CD14-positive monocyte (primary cell): Measurements from ENCODE around the gene RTBDN. TPM values are rescaled to one million over a fixed set of nuclear protein-coding genes. Genes with fewer than 3 reads are reported as not detected.

Source experiments
- DNase-seq, 3 donors: peaks; one replicate each; pipeline ENCODE4 v3.0.0-alpha.2; 2011 to 2022
- H2AFZ ChIP-seq: 2 replicates; pipeline ENCODE4 v1.6.0; 2012; ENCODE audit warnings: mild to moderate bottlenecking, low read depth, low read length, inconsistent platforms; ENCODE audit not compliant: insufficient read depth, poor library complexity, severe bottlenecking
- H3K27ac ChIP-seq, 2 donors: 1 replicate in 1 of 2; 2 replicates in 1 of 2; pipeline ENCODE4 v1.5.1; 2012 to 2013; ENCODE audit warnings: low read length in 2 of 2, control low read depth in 1 of 2, inconsistent platforms in 1 of 2, low read depth in 1 of 2, mild to moderate bottlenecking in 1 of 2
- H3K27me3 ChIP-seq, 2 donors: one replicate each; pipeline versions ENCODE4 v1.6.0 to v1.6.1; 2011 to 2013; ENCODE audit warnings: low read length in 2 of 2; ENCODE audit not compliant: control insufficient read depth in 2 of 2, insufficient read depth in 2 of 2
- H3K36me3 ChIP-seq, 2 donors: replicated peaks in 1 of 2; 1 replicate in 1 of 2; 2 replicates in 1 of 2; pipeline versions ENCODE4 v1.5.1 to v1.6.1; 2012 to 2013; ENCODE audit warnings: low read length in 2 of 2, control low read depth in 1 of 2, inconsistent platforms in 1 of 2, mild to moderate bottlenecking in 1 of 2; ENCODE audit not compliant: insufficient read depth in 2 of 2, control insufficient read depth in 1 of 2
- H3K4me1 ChIP-seq, 2 donors: 1 replicate in 1 of 2; 2 replicates in 1 of 2; pipeline versions ENCODE4 v1.5.1 to v1.6.1; 2012 to 2013; ENCODE audit warnings: low read length in 2 of 2, control low read depth in 1 of 2, inconsistent platforms in 1 of 2, mild to moderate bottlenecking in 1 of 2, moderate library complexity in 1 of 2; ENCODE audit not compliant: insufficient read depth in 2 of 2, control insufficient read depth in 1 of 2
- H3K4me2 ChIP-seq: replicated peaks from 2 replicates; pipeline ENCODE3; 2012; ENCODE audit warnings: low read length, moderate library complexity, mild to moderate bottlenecking; ENCODE audit not compliant: poor library complexity, severe bottlenecking; ENCODE audit errors: extremely low read depth
- H3K4me3 ChIP-seq, 3 experiments: fragments of 200-600 bp in 1 of 3; sonication (generic) in 1 of 3; replicated peaks in 1 of 3; 1 replicate in 2 of 3; 2 replicates in 1 of 3; pipeline ENCODE4 v1.5.1; 2011 to 2013; ENCODE audit warnings: low read length in 3 of 3, mild to moderate bottlenecking in 3 of 3, control low read depth in 2 of 3, low read depth in 2 of 3, inconsistent platforms in 1 of 3, moderate library complexity in 1 of 3
- H3K79me2 ChIP-seq: 2 replicates; pipeline ENCODE4 v1.6.0; 2012; ENCODE audit warnings: mild to moderate bottlenecking, control low read depth, inconsistent platforms, low read length, moderate library complexity; ENCODE audit not compliant: insufficient read depth
- H3K9ac ChIP-seq: 2 replicates; pipeline ENCODE4 v1.6.0; 2017; ENCODE audit warnings: low read length, mild to moderate bottlenecking; ENCODE audit not compliant: insufficient read depth, poor library complexity, severe bottlenecking
- H3K9me3 ChIP-seq, 2 donors: replicated peaks in 1 of 2; 1 replicate in 1 of 2; 2 replicates in 1 of 2; pipeline versions ENCODE4 v1.5.1 to v1.6.1; 2012 to 2013; ENCODE audit warnings: low read length in 2 of 2, control low read depth in 1 of 2; ENCODE audit not compliant: control insufficient read depth in 1 of 2, insufficient read depth in 1 of 2
- H4K20me1 ChIP-seq: 2 replicates; pipeline ENCODE4 v1.6.0; 2012; ENCODE audit warnings: mild to moderate bottlenecking, low read length, control low read depth, moderate library complexity; ENCODE audit not compliant: insufficient read depth
- H3K27ac Mint-ChIP-seq, 7 donors: one replicate each; pipeline ENCODE4 v1.8.0; 2020; ENCODE audit warnings: mild to moderate bottlenecking in 7 of 7, mixed read lengths in 7 of 7, moderate library complexity in 6 of 7, inconsistent platforms in 2 of 7
- H3K27me3 Mint-ChIP-seq, 3 donors: one replicate each; pipeline ENCODE4 v1.8.0; 2021 to 2022; ENCODE audit warnings: low read depth in 3 of 3, mild to moderate bottlenecking in 3 of 3, mixed read lengths in 3 of 3, moderate library complexity in 3 of 3, inconsistent platforms in 1 of 3
- H3K36me3 Mint-ChIP-seq, 2 donors: one replicate each; pipeline ENCODE4 v1.8.0; 2020; ENCODE audit warnings: mixed read lengths in 2 of 2, inconsistent platforms in 1 of 2, mild to moderate bottlenecking in 1 of 2
- H3K4me1 Mint-ChIP-seq: one replicate; pipeline ENCODE4 v1.8.0; 2020; ENCODE audit warnings: mild to moderate bottlenecking, mixed read lengths
- H3K4me3 Mint-ChIP-seq, 2 donors: one replicate each; pipeline ENCODE4 v1.8.0; 2020; ENCODE audit warnings: mild to moderate bottlenecking in 2 of 2, mixed read lengths in 2 of 2, moderate library complexity in 1 of 2
- H3K9me3 Mint-ChIP-seq, 7 donors: one replicate each; pipeline ENCODE4 v1.8.0; 2020 to 2022; ENCODE audit warnings: mixed read lengths in 7 of 7, mild to moderate bottlenecking in 6 of 7, moderate library complexity in 6 of 7, inconsistent platforms in 2 of 7
- CTCF ChIP-seq: fragments of 200-600 bp; IDR thresholded peaks from one replicate; pipeline ENCODE4 v1.8.0; 2022; ENCODE audit warnings: antibody characterized with exemption, mild to moderate bottlenecking
- WGBS: methylation state at CpG from one replicate; pipeline ENCODE4 v1.1.5; 2013; ENCODE audit warnings: missing lambda C conversion rate; ENCODE audit not compliant: insufficient coverage; 5-methylcytosine and 5-hydroxymethylcytosine counted together
- intact Hi-C, 2 donors: fragments of 100-400 bp; cut with micrococcal nuclease; formaldehyde crosslinking; loops; one replicate each; pipeline versions ENCODE4 v1.15.0 to v1.15.1; 2023
- polyA plus RNA-seq, 3 donors: library from polyadenylated mRNA; depleted of rRNA in 1 of 3; unstranded in 2 of 3; stranded (reverse) in 1 of 3; fragments of 300-500 nt in 2 of 3; fragments of >200 nt in 1 of 3; fragmentation: Illumina TruSeq in 2 of 3; gene quantifications; 1 replicate in 2 of 3; 2 replicates in 1 of 3; pipeline ENCODE4 v1.2.3, GENCODE V29; 2012 to 2021

The RTBDN gene
- polyA plus RNA-seq, 3 donors, result not detected

DNA sequence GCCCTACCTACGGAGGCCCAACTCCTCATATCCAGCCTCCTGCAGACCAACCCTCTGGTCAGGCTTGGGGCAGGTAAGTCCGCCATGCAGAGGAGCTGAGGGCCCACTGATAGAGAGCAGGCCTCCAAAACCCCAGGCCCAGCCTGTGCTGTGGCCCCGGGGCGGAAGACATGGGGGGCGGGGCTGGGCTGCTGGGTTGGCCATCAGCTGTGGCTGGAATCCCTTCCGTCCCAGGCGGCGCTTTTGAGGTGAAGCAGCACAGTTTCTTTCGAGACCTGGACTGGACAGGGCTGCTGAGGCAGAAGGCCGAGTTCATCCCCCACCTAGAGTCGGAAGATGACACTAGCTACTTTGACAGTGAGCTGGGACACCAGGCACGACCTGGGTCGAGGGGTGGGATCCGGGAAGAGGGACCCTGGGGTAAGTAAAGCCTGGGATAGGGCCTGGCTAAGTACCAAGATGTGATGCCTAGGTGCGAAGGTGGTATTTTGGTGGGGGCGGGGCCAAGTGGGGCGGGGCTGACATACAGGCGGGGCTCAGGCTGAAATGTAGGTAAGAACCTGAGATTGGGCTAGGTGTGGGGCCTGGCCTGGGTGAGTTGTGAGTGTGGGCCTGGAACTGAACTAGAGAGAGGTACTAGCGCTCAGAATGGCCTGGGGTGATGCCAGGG is 31.5 kb upstream of the RTBDN start:
- Histone ChIP-seq H3K79me2 (no peaks in the 10 kb centered on the region), H2AFZ (no peak overlapping the region), H3K9ac (no peak overlapping the region), H3K4me1 (peaks cover 12 to 13% of the 10 kb centered on the region in 2 donors), H3K27me3 (peaks cover 0 to 2% of the 10 kb centered on the region in 2 donors), H3K27ac (no peak overlapping the region), H3K36me3 (no peaks in the 10 kb centered on the region), H3K9me3 (no peaks in the 10 kb centered on the region), H3K4me3 (no peak overlapping the region), H4K20me1 (no peaks in the 10 kb centered on the region), H3K4me2 (no peak overlapping the region)
- DNase-seq, result no peak
- no peak overlapping the region for H3K4me3 Mint-ChIP-seq
- intact Hi-C loops, result no loop called here
- no peak for TF ChIP-seq CTCF
- peaks cover 0 to 7% (median 0%) of the 10 kb centered on the region in 7 donors for H3K9me3 Mint-ChIP-seq
- no peaks in the 10 kb centered on the region for H3K36me3 Mint-ChIP-seq
- 91% methylated on average over 17 of the region's 19 CpGs for WGBS
- peaks cover 6% of the 10 kb centered on the region for H3K4me1 Mint-ChIP-seq
- H3K27me3 Mint-ChIP-seq, result peaks cover 2 to 15% (median 12%) of the 10 kb centered on the region in 3 donors
- no peak overlapping the region for H3K27ac Mint-ChIP-seq

DNA sequence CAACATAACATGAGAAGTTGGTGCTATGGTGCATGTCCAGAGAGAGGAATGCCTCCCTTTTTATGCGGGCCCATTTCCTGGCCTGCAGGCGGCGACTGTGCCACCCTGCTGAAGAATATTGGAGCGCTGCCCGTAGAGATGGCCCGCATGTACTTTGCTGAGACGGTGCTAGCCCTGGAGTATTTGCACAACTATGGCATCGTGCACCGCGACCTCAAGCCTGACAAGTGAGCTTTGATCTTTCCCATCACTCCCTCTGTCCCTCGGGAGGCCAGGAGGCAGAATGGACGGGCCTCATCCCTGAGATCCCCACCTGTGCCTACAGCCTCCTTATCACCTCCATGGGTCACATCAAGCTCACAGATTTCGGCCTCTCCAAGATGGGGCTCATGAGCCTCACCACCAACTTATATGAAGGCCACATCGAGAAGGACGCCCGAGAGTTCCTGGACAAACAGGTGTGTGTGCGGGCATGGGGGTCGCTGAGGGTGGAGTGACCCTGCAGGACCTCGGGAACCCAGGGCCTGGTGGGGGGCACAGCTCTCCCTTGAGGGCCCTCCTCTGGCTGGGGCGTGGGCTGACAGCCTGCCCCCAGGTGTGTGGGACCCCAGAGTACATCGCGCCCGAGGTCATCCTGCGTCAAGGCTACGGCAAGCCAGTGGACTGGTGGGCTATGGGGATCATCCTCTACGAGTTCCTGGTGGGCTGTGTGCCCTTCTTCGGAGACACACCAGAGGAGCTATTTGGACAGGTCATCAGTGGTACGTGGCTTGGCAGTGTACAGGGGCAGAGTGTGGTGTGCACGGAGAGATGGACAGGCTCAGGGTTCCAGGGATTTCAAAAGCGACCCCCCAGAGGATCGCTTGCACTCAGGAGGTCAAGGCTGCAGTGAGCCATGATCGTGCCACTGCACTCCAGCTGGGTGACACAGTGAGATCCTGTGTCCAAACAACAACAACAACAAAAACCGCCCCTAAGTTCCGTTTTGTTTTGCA is 30.6 kb upstream of the RTBDN start:
- no peak for TF ChIP-seq CTCF
- no peak overlapping the region for H3K9ac ChIP-seq
- H3K4me2 ChIP-seq, result no peak overlapping the region
- peaks cover 0 to 2% of the 10 kb centered on the region in 2 donors for H3K27me3 ChIP-seq
- Mint-ChIP-seq H3K4me3 (no peak overlapping the region), H3K36me3 (no peaks in the 10 kb centered on the region), H3K9me3 (peaks cover 0 to 4% (median 0%) of the 10 kb centered on the region in 7 donors), H3K4me1 (peaks cover 6% of the 10 kb centered on the region), H3K27ac (no peak overlapping the region), H3K27me3 (peaks cover 2 to 15% (median 12%) of the 10 kb centered on the region in 3 donors)
- peaks cover 12 to 13% of the 10 kb centered on the region in 2 donors for H3K4me1 ChIP-seq
- no peak overlapping the region for H3K4me3 ChIP-seq
- intact Hi-C loops, result no loop called here
- H3K36me3 ChIP-seq, result no peaks in the 10 kb centered on the region
- 97% methylated on average over 15 of the region's 34 CpGs for WGBS
- no peaks in the 10 kb centered on the region for H3K9me3 ChIP-seq
- H4K20me1 ChIP-seq, result no peaks in the 10 kb centered on the region
- no peak for DNase-seq
- H3K27ac ChIP-seq, result no peak overlapping the region
- no peaks in the 10 kb centered on the region for H3K79me2 ChIP-seq
- no peak overlapping the region for H2AFZ ChIP-seq
